ENCODE results near the gene LRG1.

The LRG1 gene

DNA sequence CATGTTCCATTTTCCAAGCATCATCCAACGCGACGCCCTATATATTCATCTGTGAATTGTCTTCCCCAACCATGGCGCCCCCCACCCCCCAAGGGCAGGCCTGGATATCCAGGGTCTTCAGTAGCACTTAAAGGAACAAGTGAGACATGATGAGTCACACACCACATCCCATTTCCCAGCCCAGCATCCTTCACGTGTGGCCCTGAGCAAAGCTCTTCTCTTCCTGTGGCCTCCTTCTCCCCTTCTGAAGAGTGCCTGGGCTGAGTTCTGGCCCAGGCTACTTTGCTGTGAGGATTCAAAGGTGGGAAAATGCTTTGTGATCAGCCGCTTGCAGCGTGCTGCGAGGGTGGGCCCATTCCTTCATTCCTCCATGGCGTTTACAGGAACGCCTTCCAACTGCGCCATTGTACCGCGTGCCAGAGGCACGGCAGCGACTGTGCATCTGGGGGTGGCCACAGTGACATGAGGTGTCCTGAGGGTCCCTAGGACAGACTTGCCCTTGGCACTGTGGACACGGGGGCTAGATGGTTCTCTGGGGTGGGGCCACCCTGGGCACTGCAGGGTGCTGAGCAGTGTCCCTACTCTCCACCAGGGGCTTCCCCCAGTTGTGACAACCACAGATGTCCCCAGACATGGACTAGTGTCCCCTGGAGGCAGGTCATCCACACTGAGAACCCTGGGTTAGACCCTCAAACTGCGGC is 33.2 kb downstream of the LRG1 start:
- DNase-seq, result no peak

DNA sequence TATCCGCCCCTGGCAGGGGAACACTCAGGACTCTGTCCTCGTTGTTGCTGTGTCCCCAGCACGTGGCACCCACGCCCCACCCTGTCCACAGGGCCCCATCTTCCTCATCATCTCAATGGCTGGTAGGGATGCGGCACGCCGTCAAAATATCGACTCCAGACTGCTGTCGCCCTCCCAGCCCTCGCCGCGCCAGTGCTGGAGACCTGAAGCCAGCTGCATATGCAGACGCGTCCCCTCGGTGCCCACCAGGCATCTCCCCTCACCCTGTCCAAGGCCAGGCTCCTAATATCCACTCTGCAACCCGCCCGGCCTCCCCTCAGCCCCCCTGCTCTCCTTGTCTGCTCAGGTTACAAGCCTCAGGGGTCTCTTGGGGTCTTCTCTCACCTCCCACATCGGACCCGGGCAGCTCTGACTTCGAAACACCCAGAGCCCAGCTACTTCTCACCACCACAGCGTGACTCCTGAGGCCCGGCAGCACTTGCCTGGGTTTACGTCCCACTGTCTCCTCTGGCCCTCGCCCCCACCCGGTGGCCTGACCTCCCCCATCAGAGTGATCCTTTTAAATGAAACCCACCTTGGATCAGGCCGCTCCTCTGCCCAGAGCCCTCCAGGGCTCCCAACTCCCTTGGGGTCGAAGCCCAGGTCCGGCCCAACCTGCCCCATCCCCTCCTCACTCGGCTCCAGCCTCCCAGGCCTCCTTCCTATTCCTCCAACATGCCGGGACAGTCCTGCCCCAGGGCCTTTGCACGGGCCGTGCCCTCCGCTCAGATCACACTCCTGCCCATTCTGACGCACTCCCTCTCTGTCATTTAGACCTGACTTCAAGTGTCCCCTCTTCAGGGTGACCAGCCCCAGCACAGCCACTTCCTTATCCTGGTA is 34.0 kb downstream of the LRG1 start:
- DNase-seq, result no peak

- no peak for DNase-seq
These were observed 34.8 kb downstream of the LRG1 start for GRCh38 chr19:4504891-4505569.

DNA sequence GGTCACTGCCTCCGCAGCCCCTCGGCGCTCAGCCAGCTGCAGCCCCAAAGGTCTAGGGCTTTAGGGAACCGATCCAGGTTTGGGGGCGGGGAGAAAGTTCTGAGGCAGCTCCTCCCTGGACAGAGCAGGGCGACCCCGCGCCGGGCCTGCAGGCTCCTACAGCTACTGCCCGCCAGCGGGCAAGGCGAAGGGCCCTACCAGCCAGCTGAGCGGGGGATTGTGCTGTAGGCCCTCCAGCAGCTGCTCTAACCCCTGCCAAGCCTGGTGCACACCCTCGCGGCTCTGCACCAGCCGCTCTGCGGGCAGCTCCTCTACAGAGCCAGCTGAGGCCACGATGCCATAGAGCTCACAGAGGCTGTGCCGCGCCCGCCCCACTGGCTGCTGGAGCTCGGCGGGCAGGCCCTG is 35.5 kb downstream of the LRG1 start:
- no peak for DNase-seq

DNA sequence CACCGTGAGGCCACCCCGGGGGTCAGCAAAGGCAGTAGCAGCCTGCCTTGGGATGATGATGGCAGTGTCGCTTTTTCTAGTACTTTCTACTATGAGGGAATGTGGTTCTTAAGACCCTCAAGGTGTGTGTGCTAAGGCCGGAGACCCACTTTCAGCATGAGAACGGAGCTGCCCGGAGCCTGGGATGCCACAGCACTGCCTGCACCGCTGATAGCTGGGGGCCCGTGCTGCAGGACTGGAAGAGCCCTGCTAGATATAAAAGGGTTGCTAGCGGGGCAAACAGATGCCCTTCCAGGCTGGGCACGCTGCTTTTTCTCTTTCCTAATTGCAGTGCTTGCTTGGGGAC is 36.0 kb downstream of the LRG1 start:
- DNase-seq, result no peak

- DNase-seq, result peak; percentile 38
These were observed 36.6 kb downstream of the LRG1 start for GRCh38 chr19:4503132-4503824.

DNA sequence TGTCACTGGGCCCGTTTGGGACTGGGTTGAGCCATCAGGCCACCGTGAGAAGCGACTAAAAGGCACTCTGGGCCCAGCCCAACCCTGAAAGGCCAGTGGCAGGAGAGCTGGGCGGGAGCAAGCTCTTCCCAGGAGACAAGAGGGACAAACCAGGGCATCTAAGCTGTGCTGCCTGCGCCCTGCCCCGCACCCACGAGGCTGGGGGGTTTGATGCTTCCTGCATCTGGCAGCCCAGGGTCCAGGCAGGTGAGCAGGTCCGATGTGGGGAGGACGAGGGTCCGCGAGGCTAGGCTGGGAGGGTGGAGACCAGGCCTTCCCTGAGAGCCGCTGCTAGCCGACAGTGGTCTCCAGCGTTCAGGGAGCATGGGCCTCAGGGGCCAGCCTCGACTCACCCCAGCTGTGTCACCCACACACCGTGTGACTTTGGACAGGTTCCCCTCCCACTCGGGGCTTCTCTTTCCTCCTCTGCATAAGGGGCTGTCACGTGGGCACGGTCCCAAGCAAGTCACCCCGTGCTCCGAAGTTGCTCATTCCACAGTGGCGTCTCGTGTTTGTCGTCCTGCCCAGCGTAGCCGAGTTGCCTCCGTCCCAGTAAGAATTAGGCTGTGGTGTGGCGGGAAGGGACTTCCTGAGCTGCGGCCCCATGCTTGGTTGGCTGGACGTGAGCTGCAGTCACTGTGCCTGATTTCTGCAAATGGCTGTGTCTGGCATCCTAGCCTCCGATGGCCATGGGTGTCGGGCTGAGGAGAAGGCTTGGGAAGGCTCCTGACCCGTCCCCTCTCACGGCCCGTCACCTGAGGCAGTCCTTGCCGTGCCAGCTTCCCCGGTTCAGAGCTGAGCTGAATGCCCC is 37.3 kb downstream of the LRG1 start:
- DNase-seq, result no peak

- DNase-seq, result no peak
These were observed 38.1 kb downstream of the LRG1 start for GRCh38 chr19:4501691-4502090.

DNA sequence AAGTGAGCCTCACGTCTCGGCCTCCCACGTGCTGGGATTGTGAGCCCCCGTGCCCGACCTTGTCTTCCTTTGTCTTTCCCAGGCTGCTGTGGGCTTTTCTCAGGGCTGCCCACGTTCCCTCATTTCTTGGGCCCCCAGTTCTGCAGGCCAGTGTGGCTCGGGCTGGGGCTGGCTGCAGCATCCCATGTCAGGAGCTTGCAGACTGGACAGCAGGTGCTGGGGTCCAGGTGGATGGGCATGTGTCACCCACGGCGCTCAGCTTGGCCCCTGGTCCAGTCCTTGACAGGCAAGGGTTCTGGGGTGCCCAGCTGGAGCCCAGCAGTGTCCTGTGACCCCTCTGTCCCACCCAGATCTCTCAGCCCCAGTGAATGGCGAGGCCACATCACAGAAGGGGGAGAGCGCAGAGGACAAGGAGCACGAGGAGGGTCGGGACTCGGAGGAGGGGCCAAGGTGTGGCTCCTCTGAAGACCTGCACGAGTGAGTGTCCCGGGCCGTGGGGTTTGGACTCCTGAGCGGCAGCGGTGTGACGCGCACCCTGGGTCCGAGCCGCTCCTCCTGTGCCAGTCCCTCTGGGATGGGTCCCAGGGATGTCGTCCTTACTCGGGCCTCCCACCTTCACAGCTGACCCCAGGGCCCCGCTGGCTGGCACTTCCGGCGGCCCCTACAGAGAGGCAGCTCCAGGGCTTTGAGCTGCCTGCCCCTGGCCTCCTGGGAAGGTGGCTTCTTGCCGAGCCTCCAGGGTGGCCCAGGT is 38.8 kb downstream of the LRG1 start:
- no peak for DNase-seq

- no peak for DNase-seq
These were observed 40.0 kb downstream of the LRG1 start for GRCh38 chr19:4499855-4500254.

- no peak for DNase-seq
These were observed 40.5 kb downstream of the LRG1 start for GRCh38 chr19:4499318-4499717.

- DNase-seq, result no peak
These were observed 41.1 kb downstream of the LRG1 start for GRCh38 chr19:4498694-4499093.

DNA sequence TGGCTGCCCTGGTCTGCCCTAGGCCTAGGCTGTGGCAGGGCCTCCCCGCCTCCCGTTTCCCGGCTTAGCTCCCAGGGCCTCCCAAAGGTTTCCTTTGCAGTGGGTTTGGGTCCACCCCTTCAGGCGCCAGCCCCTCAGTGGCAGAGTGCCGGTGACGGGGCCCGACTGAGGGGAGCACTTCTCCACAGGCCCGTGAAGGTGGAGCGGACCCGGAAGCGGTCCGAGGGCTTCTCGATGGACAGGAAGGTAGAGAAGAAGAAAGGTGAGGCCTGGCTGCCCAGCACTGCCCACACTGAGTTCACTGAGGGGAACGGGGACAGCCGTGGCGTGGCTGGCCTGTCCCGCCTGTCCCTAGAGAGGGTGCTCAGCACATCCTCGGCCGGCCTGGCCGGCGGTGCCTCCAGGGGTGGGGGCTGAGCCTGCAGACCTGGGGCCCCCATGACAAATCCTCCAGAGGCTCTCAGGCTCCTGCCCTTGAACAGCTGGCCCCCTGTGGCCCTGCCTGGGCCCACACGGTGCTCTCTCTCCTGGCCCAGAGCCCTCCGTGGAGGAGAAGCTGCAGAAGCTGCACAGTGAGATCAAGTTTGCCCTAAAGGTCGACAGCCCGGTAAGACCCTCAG is 42.0 kb downstream of the LRG1 start:
- no peak for DNase-seq

- no peak for DNase-seq
These were observed 43.5 kb downstream of the LRG1 start for GRCh38 chr19:4496304-4496703.

- no peak for DNase-seq
These were observed 44.4 kb downstream of the LRG1 start for GRCh38 chr19:4495471-4495870.

DNA sequence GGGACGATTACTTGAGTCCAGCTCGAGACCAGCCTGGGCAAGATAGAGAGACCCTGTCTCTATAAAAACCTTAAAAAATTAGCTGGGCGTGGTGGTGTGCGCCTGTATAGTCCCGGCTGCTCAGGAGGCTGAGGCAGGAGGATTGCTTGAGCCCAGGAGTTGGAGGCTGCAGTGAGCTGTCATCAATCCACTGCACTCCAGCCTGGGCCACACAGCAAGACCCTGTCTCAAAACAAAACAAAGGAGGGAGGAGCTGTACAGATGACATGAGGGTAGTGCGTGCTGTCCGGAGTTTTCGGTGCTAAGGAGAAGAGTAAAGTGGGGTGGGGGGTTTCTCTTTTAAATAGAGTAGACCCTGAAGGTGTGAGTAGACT is 45.2 kb downstream of the LRG1 start:
- no peak for DNase-seq

GRCh38 chr19:4493929-4494690 is 45.7 kb downstream of the LRG1 start:
- DNase-seq, result no peak

DNA sequence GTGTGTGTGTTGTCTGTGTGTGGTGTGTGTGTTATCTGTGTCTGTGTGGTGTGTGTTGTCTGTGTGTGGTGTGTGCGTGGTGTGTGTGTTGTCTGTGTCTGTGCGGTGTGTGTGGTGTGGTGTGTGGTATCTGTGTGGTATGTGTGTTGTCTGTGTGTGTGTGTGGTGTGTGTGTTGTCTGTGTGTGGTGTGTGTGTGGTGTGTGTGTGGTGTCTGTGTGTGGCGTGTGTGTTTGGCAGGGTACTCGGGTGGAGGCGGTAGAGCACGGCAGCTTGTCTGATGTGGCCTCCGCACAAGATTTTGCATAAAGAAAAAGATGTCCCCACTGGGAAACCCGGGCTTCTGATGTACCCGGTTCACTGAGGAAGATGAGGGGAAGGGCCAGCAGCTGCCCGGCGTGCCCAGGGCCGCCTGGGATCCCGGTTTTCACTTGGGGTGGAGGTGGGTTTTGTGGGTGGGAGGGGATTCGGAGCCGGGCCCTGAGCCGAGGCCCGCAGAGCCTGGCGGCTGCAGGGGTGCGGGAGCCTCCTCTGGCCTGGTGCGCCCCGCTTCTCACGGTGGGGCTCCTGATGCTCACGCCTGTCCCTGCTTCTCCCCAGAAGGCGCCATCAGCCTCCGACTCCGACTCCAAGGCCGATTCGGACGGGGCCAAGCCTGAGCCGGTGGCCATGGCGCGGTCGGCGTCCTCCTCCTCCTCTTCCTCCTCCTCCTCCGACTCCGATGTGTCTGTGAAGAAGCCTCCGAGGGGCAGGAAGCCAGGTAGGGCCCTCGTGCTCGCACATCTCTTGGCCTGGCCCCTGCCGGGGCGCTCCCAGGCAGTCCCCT is 46.5 kb downstream of the LRG1 start:
- no peak for DNase-seq

- DNase-seq, result no peak
These were observed 47.3 kb downstream of the LRG1 start for GRCh38 chr19:4492337-4493103.
